Measurements from ENCODE around the gene OGDHL.
"Not testable (repeated sequence)": the region's sequence is repeated elsewhere in the genome, so short reads cannot be mapped to it uniquely, and the experiment has no call there.

Gene OGDHL

GRCh38 chr10:49761789-49762565 lies at the start of gene OGDHL:
OGDHL (minus strand) TSS chr10:49762323; CDS start chr10:49758592, 3,731 bp downstream.
- DNase-seq, result peak; percentile 59 to 62

- no peak for DNase-seq
Measured at GRCh38 chr10:49803988-49804387, 41.9 kb upstream of the OGDHL start.

GRCh38 chr10:49798275-49798674 lies 36.2 kb upstream of the OGDHL start:
- no peak for DNase-seq

GRCh38 chr10:49791100-49791499 lies 29.0 kb upstream of the OGDHL start:
- DNase-seq, result no peak

GRCh38 chr10:49784681-49785080 lies 22.6 kb upstream of the OGDHL start:
- no peak for DNase-seq

- DNase-seq, result no peak
Measured at GRCh38 chr10:49783645-49784044, 21.5 kb upstream of the OGDHL start.

GRCh38 chr10:49781247-49781646 lies 19.1 kb upstream of the OGDHL start:
- no peak for DNase-seq

GRCh38 chr10:49778197-49778596 lies 16.1 kb upstream of the OGDHL start:
- DNase-seq, result no peak

GRCh38 chr10:49776851-49777250 lies 14.7 kb upstream of the OGDHL start:
- no peak for DNase-seq

- DNase-seq, result no peak
Measured at GRCh38 chr10:49775014-49775413, 12.9 kb upstream of the OGDHL start.

GRCh38 chr10:49772944-49773343 lies 10.8 kb upstream of the OGDHL start:
- DNase-seq, result not testable (repeated sequence)

- not testable (repeated sequence) for DNase-seq
Measured at GRCh38 chr10:49771046-49771445, 8.9 kb upstream of the OGDHL start.

GRCh38 chr10:49769692-49770091 lies 7.6 kb upstream of the OGDHL start:
- DNase-seq, result no peak

GRCh38 chr10:49768731-49769130 lies 6.6 kb upstream of the OGDHL start:
- DNase-seq, result no peak

- DNase-seq, result no peak
Measured at GRCh38 chr10:49768329-49768728, 6.2 kb upstream of the OGDHL start.

- DNase-seq, result no peak
Measured at GRCh38 chr10:49767752-49768151, 5.6 kb upstream of the OGDHL start.

GRCh38 chr10:49766484-49766883 lies 4.4 kb upstream of the OGDHL start:
- DNase-seq, result no peak

GRCh38 chr10:49762566-49762877 lies 399 bp upstream of the OGDHL start:
- no peak for DNase-seq

- no peak for DNase-seq
Measured at GRCh38 chr10:49761201-49761788, 828 bp downstream of the OGDHL start.

GRCh38 chr10:49760789-49761188 lies 1.3 kb downstream of the OGDHL start:
- DNase-seq, result no peak

- DNase-seq, result no peak
Measured at GRCh38 chr10:49759787-49760551, 2.2 kb downstream of the OGDHL start.

GRCh38 chr10:49758249-49758930 lies 3.7 kb downstream of the OGDHL start:
- no peak for DNase-seq

GRCh38 chr10:49756641-49757040 lies 5.5 kb downstream of the OGDHL start:
- no peak for DNase-seq

All from activated CD4-positive, alpha-beta T cell treated with anti-CD3 and anti-CD28 coated beads, Interleukin-2, amount 50 U/mL, for 48 hours (primary cell).